Spleen (tissue), 11 donors: ENCODE data around the gene RPS6KA2. TPM values are rescaled to one million over a fixed set of nuclear protein-coding genes. Genes with fewer than 3 reads are reported as not detected.

Experiments
- DNase-seq: peaks from one replicate; pipeline ENCODE4 v3.0.0-alpha.2; 2020
- H3K27ac ChIP-seq, 8 donors: fragments of 200-600 bp; sonication (generic) in 7 of 8; 1 replicate in 4 of 8; 2 replicates in 4 of 8; pipeline versions ENCODE4 v1.5.0 to v1.8.0; 2016 to 2021; ENCODE audit warnings: inconsistent platforms in 4 of 8, mild to moderate bottlenecking in 4 of 8, moderate library complexity in 1 of 8
- H3K27me3 ChIP-seq, 7 donors: fragments of 200-600 bp; sonication (generic) in 6 of 7; replicated peaks in 1 of 7; 1 replicate in 4 of 7; 2 replicates in 3 of 7; pipeline versions ENCODE4 v1.5.0 to v1.8.0; 2016 to 2021; ENCODE audit warnings: inconsistent platforms in 3 of 7, mild to moderate bottlenecking in 1 of 7
- H3K36me3 ChIP-seq, 6 donors: fragments of 200-600 bp; sonication (generic) in 5 of 6; 1 replicate in 4 of 6; 2 replicates in 2 of 6; pipeline versions ENCODE4 v1.5.0 to v1.8.0; 2016 to 2021; ENCODE audit warnings: inconsistent platforms in 2 of 6
- H3K4me1 ChIP-seq, 6 donors: fragments of 200-600 bp; sonication (generic) in 5 of 6; 1 replicate in 3 of 6; 2 replicates in 3 of 6; pipeline versions ENCODE4 v1.5.0 to v1.8.0; 2016 to 2021; ENCODE audit warnings: inconsistent platforms in 3 of 6
- H3K4me3 ChIP-seq, 8 donors: fragments of 200-600 bp; sonication (generic) in 7 of 8; 1 replicate in 4 of 8; 2 replicates in 4 of 8; pipeline versions ENCODE4 v1.5.0 to v1.8.0; 2016 to 2021; ENCODE audit warnings: inconsistent platforms in 4 of 8, mild to moderate bottlenecking in 4 of 8, moderate library complexity in 2 of 8
- H3K9me3 ChIP-seq, 8 donors: fragments of 200-600 bp; sonication (generic) in 7 of 8; 1 replicate in 4 of 8; 2 replicates in 4 of 8; pipeline versions ENCODE4 v1.5.0 to v1.8.0; 2016 to 2021; ENCODE audit warnings: inconsistent platforms in 4 of 8
- POLR2A ChIP-seq, 3 donors: fragments of 450-650 bp; IDR thresholded peaks; one replicate each; pipeline ENCODE4 v1.5.1; 2017; ENCODE audit warnings: antibody characterized with exemption in 3 of 3, mild to moderate bottlenecking in 1 of 3
- POLR2AphosphoS5 ChIP-seq, 3 donors: sonication (generic); formaldehyde crosslinking; IDR thresholded peaks; one replicate each; pipeline ENCODE4 v1.5.1; 2017; ENCODE audit warnings: antibody characterized with exemption in 3 of 3
- WGBS, 5 donors: extraction: QIAGEN DNeasy Blood & Tissue Kit in 3 of 5; methylation state at CpG; one replicate each; pipeline versions ENCODE4 v1.1.5 to v1.1.7; 2013 to 2018; 5-methylcytosine and 5-hydroxymethylcytosine counted together
- intact Hi-C: fragments of 100-400 bp; cut with DNase I; formaldehyde crosslinking; loops from one replicate; pipeline ENCODE4 v1.15.0; 2023; ENCODE audit warnings: low total_unique reads
- polyA plus RNA-seq, 3 donors: library from polyadenylated mRNA; stranded (reverse); fragments of 200-250 nt; gene quantifications; one replicate each; pipeline ENCODE4 v1.2.1, GENCODE V29; 2013
- total RNA-seq, 7 donors: library from RNA; depleted of rRNA in 3 of 7; stranded (reverse); fragments of >200 nt in 3 of 7; fragmentation: NEBNext Ultra II Directional in 4 of 7; extraction: Animal tissue kit (Norgen Biotek cat#: 25700) in 4 of 7; gene quantifications; one replicate each; pipeline versions ENCODE4 v1.1.0 to v1.2.1, GENCODE V29; 2016 to 2021
- TF ChIP-seq, protein P1 (sequence below), 11 experiments: fragments of 200-600 bp in 7 of 11; fragments of 450-650 bp in 4 of 11; sonication (generic) in 4 of 11; IDR thresholded peaks in 8 of 11; conservative IDR thresholded peaks in 3 of 11; 1 replicate in 7 of 11; 2 replicates in 4 of 11; pipeline versions ENCODE4 v1.4.0 to v1.8.0; 2016 to 2021; ENCODE audit warnings: antibody characterized with exemption in 11 of 11, inconsistent platforms in 4 of 11, mild to moderate bottlenecking in 1 of 11
- donor health status: healthy with polysubstance abuse.
- donor health status: DM: no; HTN: no; CAD: no; lungs with moderate emphysema.
- donor health status: DM: no; HTN: no; CAD: no.
- donor health status: Bipolar disorder and iron deficiency.
- donor health status: healthy.
- donor health status: DM: no; HTN: no; CAD: no.
- donor health status: DM: yes; HTN: yes; CAD: no.

RPS6KA2 gene
- total and polyA plus RNA-seq, 10 donors, result 7.6 to 123 (median 58.1) TPM

DNA sequence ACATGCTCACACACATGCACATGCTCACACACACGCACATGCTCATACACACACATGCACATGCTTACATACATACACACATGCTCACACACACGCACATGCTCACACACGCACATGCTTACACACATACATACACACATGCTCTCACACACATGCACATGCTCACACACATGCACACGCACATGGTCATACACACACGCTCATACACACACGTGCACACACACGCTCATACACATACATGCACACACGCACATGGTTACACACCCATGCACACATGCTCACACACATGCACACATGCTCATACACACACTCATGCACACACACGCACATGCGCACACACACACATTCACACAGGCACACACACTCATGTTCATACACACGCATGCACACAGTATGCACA, 20.8 kb upstream of the RPS6KA2 start:
- peaks cover 5 to 19% (median 13%) of the 10 kb centered on the region in 8 donors for H3K9me3 ChIP-seq
- 92 to 98% (median 96%) methylated on average over 11 of the region's 11 CpGs for whole genome bisulfite sequencing, 5 donors
- no peaks in the 10 kb centered on the region for H3K36me3 ChIP-seq
- H3K4me3 ChIP-seq, result no peak overlapping the region
- H3K4me1 ChIP-seq, result no peaks in the 10 kb centered on the region
- DNase-seq, result no peak
- TF ChIP-seq POLR2A (IDR thresholded peaks at IDR 0.05), result no peak
- TF ChIP-seq, protein P1, sequence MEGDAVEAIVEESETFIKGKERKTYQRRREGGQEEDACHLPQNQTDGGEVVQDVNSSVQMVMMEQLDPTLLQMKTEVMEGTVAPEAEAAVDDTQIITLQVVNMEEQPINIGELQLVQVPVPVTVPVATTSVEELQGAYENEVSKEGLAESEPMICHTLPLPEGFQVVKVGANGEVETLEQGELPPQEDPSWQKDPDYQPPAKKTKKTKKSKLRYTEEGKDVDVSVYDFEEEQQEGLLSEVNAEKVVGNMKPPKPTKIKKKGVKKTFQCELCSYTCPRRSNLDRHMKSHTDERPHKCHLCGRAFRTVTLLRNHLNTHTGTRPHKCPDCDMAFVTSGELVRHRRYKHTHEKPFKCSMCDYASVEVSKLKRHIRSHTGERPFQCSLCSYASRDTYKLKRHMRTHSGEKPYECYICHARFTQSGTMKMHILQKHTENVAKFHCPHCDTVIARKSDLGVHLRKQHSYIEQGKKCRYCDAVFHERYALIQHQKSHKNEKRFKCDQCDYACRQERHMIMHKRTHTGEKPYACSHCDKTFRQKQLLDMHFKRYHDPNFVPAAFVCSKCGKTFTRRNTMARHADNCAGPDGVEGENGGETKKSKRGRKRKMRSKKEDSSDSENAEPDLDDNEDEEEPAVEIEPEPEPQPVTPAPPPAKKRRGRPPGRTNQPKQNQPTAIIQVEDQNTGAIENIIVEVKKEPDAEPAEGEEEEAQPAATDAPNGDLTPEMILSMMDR (IDR thresholded peaks at IDR 0.05 in 8 of 11, conservative IDR thresholded peaks at IDR 0.05 in 3 of 11), result no peak
- no peak for TF ChIP-seq POLR2AphosphoS5 (IDR thresholded peaks at IDR 0.05)
- H3K27ac ChIP-seq, result no peak overlapping the region
- H3K27me3 ChIP-seq, result no peaks in the 10 kb centered on the region
- intact Hi-C loops, result no loop called here

DNA sequence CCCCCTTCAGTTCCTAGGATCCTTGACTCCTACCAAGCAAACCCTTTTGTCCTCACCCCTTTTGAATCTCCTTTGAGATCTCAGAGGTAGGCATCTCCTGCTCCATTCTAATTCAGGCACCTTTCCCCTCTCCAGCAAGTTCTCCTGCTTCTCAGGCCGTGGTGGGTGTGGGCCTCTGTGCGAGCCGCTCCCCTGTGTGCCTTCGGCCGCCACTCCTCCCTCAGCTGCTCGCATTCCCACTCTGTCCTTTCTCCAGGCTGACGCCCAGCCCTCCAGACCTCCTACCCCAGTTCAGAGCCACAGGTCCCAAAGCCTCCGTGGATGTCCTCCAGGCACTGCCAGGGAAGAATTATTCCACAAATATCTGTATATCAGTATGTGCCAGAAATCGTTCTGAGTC, 19.7 kb upstream of the RPS6KA2 start:
- Histone ChIP-seq H3K27ac (no peak overlapping the region), H3K9me3 (peaks cover 5 to 25% (median 17%) of the 10 kb centered on the region in 8 donors), H3K4me1 (no peaks in the 10 kb centered on the region), H3K36me3 (no peaks in the 10 kb centered on the region), H3K4me3 (no peak overlapping the region), H3K27me3 (no peaks in the 10 kb centered on the region)
- TF ChIP-seq POLR2A (IDR thresholded peaks at IDR 0.05), result no peak
- TF ChIP-seq POLR2AphosphoS5 (IDR thresholded peaks at IDR 0.05), result no peak
- TF ChIP-seq, protein P1 (IDR thresholded peaks at IDR 0.05 in 8 of 11, conservative IDR thresholded peaks at IDR 0.05 in 3 of 11), result no peak
- intact Hi-C loops, result no loop called here
- WGBS, 5 donors, result 86 to 96% (median 95%) methylated on average over 9 of the region's 9 CpGs
- DNase-seq, result no peak

DNA sequence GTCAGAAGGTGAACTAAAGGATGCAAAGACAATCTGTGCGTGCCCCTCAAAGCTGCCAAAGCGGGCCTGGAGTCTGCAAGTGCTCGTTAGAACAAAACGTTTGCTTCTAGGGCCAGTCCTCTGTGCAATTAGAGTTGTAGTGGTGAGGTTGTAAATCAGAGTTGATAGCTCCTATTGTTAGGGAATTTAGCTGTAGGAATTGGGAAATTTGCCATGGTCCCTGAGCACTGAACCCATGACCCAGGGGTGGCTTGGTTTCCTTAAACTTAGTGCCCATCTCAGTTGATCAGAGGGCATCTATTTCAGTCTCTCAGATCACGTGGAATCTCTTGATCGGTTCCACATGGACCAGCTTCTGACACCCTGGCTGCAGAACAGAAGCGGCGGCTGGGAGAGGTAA, 18.8 kb upstream of the RPS6KA2 start:
- no peak for TF ChIP-seq POLR2A (IDR thresholded peaks at IDR 0.05)
- TF ChIP-seq, protein P1 (IDR thresholded peaks at IDR 0.05 in 8 of 11, conservative IDR thresholded peaks at IDR 0.05 in 3 of 11), result no peak
- no peak for TF ChIP-seq POLR2AphosphoS5 (IDR thresholded peaks at IDR 0.05)
- peaks cover 5 to 25% (median 17%) of the 10 kb centered on the region in 8 donors for H3K9me3 ChIP-seq
- 81 to 94% (median 89%) methylated on average over 8 of the region's 8 CpGs for WGBS, 5 donors
- peaks cover 0 to under 1% (median 0%) of the 10 kb centered on the region in 7 donors for H3K27me3 ChIP-seq
- intact Hi-C loops, result no loop called here
- H3K36me3 ChIP-seq, result no peaks in the 10 kb centered on the region
- H3K4me3 ChIP-seq, result no peak overlapping the region
- no peak overlapping the region for H3K27ac ChIP-seq
- H3K4me1 ChIP-seq, result peaks cover 0 to 2% (median 0%) of the 10 kb centered on the region in 6 donors
- DNase-seq, result no peak

DNA sequence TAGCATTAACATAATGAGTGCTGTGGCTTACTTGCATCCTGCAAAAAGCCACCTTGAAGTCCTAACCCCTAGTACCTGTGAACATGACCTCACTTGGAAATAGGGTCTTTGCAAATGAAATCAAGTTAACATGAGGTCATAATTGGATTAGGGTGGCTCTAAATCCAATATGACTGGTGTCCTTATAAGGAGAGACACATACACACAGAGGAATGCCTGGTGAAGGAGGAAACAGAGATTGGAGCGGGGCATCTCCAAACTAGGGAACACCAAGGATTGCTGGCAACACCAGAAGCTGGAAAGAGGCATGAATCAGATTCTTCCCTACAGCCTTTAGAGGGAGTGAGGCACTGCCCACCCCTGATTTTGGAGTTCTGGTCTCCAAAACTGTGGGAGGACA, 17.6 kb upstream of the RPS6KA2 start:
- 75 to 93% (median 87%) methylated on average over 1 of the region's 1 CpG for WGBS, 5 donors
- intact Hi-C loops, result no loop called here

More for the DNA sequence above, 17.6 kb upstream of the RPS6KA2 start:
- peaks cover 0 to 14% (median 2%) of the 10 kb centered on the region in 6 donors for H3K4me1 ChIP-seq
- peaks cover 5 to 25% (median 17%) of the 10 kb centered on the region in 8 donors for H3K9me3 ChIP-seq
- H3K27ac ChIP-seq, result no peak overlapping the region
- H3K36me3 ChIP-seq, result no peaks in the 10 kb centered on the region
- TF ChIP-seq, protein P1 (IDR thresholded peaks at IDR 0.05 in 8 of 11, conservative IDR thresholded peaks at IDR 0.05 in 3 of 11), result no peak
- TF ChIP-seq POLR2A (IDR thresholded peaks at IDR 0.05) (no peak), POLR2AphosphoS5 (IDR thresholded peaks at IDR 0.05) (no peak)
- no peak overlapping the region for H3K4me3 ChIP-seq
- peaks cover 0 to 11% (median 0%) of the 10 kb centered on the region in 7 donors for H3K27me3 ChIP-seq
- DNase-seq, result no peak
